ENCODE measurements around the gene PNMA1. TPM values are rescaled to one million over a fixed set of nuclear protein-coding genes. Genes with fewer than 3 reads are reported as not detected.

Gene PNMA1
- total RNA-seq, 1 donor, result 31.1 TPM

GRCh38 chr14:73700325-73700724, 13.9 kb downstream of the PNMA1 start:
- TF ChIP-seq CTCF (IDR thresholded peaks at IDR 0.05; ENCODE audit: insufficient read depth, low read depth, low read length), result no peak
- no peak overlapping the region for H3K4me3 ChIP-seq (ENCODE audit: low read depth, low read length)
- no peak for DNase-seq (ENCODE audit: low read depth)

DNA sequence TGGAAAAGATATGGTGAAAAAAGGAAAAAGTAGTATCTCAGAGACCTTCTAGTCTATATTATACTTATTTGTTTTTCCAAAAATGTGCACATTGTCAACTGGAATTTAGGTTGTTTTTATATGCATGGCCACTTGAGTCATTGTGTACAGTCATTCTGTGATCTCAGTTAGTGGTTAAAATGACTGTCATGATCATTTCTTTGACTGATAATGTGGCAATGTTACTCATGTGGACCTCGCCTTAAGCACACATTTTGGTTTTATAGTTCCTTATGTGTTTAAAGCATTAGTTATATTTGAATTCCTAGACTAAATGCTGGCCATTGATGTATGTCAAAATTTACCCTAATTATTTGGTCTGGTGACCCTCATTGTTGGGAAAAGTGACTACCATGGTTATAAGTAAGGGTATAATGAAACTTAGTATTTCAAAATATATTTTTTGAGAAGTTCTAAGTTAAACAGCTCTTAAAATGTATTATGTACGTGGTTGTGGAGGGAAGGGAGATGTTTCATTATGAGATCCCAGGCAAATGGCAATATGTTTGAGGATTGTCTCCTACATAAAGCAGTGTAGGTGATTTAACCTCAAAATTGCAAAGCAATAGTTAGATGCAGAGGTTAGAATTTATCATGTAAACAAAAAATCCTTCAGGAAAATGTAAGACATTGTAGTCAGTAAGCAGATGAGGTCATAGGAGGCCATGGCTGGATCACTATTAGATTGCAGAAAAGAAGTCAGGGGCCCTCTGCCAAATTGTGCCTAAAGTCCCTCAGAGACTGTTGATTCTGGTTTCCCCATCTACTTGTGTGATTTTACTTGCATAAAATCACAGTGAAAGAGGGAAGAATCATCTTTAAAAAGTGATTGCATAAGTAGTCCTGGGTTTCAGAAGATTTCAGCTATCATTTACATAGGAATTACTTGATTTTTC, 17.5 kb downstream of the PNMA1 start:
- H3K4me3 ChIP-seq (ENCODE audit: low read depth, low read length), result no peak overlapping the region
- DNase-seq (ENCODE audit: low read depth), result peak; percentile 36
- TF ChIP-seq CTCF (IDR thresholded peaks at IDR 0.05; ENCODE audit: insufficient read depth, low read depth, low read length), result no peak

DNA sequence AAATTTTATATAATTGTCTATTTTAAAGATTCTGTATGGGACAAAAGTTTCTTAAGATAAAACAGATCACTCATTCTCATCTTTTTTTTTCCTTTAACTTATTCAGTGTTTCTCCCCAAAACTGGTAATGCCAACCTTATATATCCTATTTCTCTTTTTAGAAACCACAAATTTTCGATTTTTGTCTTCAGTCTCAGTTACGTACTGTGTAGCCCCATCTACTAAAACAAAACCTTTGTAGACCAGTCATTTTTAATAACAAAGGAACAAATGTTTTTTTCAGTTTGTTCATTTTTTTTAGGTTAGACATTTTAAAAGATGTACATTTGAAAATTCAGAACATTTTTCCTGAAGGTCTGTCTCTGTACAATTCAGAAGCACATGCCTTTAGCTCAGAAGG, 18.2 kb downstream of the PNMA1 start:
- H3K4me3 ChIP-seq (ENCODE audit: low read depth, low read length), result no peak overlapping the region
- no peak for TF ChIP-seq CTCF (IDR thresholded peaks at IDR 0.05; ENCODE audit: insufficient read depth, low read depth, low read length)
- no peak for DNase-seq (ENCODE audit: low read depth)

DNA sequence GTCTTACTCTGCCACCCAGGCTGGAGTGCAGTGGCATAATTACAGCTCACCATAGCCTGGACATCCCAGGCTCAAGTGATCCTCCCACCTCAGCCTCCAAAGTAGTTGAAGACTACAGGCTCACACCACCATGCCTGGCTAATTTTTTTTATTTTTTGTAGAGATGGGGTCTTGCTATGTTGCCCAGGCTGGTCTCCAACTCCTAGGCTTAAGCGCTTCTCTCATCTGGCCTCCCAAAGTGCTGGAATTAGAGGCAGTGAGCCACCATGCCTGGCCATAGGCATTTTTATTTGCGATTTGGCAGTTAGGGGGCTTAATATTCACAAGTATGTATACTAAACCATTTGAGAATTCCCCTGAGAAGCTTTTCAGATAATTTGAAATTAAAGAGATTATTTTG, 19.1 kb downstream of the PNMA1 start:
- TF ChIP-seq CTCF (IDR thresholded peaks at IDR 0.05; ENCODE audit: insufficient read depth, low read depth, low read length), result no peak
- no peak overlapping the region for H3K4me3 ChIP-seq (ENCODE audit: low read depth, low read length)
- DNase-seq (ENCODE audit: low read depth), result no peak

GRCh38 chr14:73694083-73694482, 20.1 kb downstream of the PNMA1 start:
- H3K4me3 ChIP-seq (ENCODE audit: low read depth, low read length), result no peak overlapping the region
- TF ChIP-seq CTCF (IDR thresholded peaks at IDR 0.05; ENCODE audit: insufficient read depth, low read depth, low read length), result no peak
- no peak for DNase-seq (ENCODE audit: low read depth)

GRCh38 chr14:73686901-73687300, 27.3 kb downstream of the PNMA1 start:
- no peak for TF ChIP-seq CTCF (IDR thresholded peaks at IDR 0.05; ENCODE audit: insufficient read depth, low read depth, low read length)
- DNase-seq (ENCODE audit: low read depth), result peak; percentile 13
- no peak overlapping the region for H3K4me3 ChIP-seq (ENCODE audit: low read depth, low read length)
